Measurements from ENCODE around the gene OAS2. TPM values are rescaled to one million over a fixed set of nuclear protein-coding genes. Genes with fewer than 3 reads are reported as not detected.

Gene OAS2
- total and polyA plus RNA-seq, 10 of the 15 experiments (the other 5 are each of a cell fraction or from before 2014, with no cell fraction given): 32.4 to 290 (median 90.2) TPM

- RAD21 ChIA-PET (ENCODE audit: unreplicated experiment): no interaction called here
- in situ Hi-C loops (cut with MboI): no loop called here
- WGBS (ENCODE audit: insufficient coverage, insufficient replicate concordance, low lambda C conversion rate, missing lambda C conversion rate): 51% methylated on average over 5 of the region's 5 CpGs
Observed at GRCh38 chr12:112973818-112974231, 4.5 kb upstream of the OAS2 start.

GRCh38 chr12:112974904-112975303 is 3.4 kb upstream of the OAS2 start:
- H3K4me1 ChIP-seq (ENCODE audit: control insufficient read depth, insufficient read depth, low read length): peaks cover 13% of the 10 kb centered on the region
- intact Hi-C loops (cut with micrococcal nuclease; ENCODE audit: unreplicated experiment): no loop called here
- peaks cover 26% of the 10 kb centered on the region for H3K79me2 ChIP-seq (ENCODE audit: control insufficient read depth, insufficient read depth, low read length)
- H3K27me3 ChIP-seq (replicated peaks in 1 of 2; ENCODE audit: control insufficient read depth in 2 of 2, insufficient read depth in 2 of 2, low read length in 1 of 2): no peaks in the 10 kb centered on the region
- no peaks in the 10 kb centered on the region for H4K20me1 ChIP-seq (ENCODE audit: control insufficient read depth, insufficient read depth)
- no TSS peak for BruUV-seq (replicated peaks)
- ChIA-PET POLR2A (no interaction called here), SMC1A (ENCODE audit: uncharacterized antibody, unreplicated experiment) (interaction anchor here (7.6 kb wide), 1 partner anchor 69 kb away, joined by 99 read pairs; the partner anchor contains the start of gene OAS1), CTCF (interaction anchor here (1.6 kb wide), 1 partner anchor 10 kb away, joined by 4 read pairs; no protein-coding TSS in a partner anchor), RAD21 (ENCODE audit: unreplicated experiment) (interaction anchor here (0.9 kb wide), 1 partner anchor 68 kb away, joined by 3 read pairs; no protein-coding TSS in a partner anchor)
- FAIRE-seq: no peak
- 82% methylated on average over 7 of the region's 7 CpGs for WGBS (ENCODE audit: insufficient coverage, insufficient replicate concordance, low lambda C conversion rate, missing lambda C conversion rate)
- H2AFZ ChIP-seq (ENCODE audit: control insufficient read depth, low read depth, low read length): no peak overlapping the region
- in situ Hi-C loops (cut with MboI): no loop called here
- H3K27ac ChIP-seq (ENCODE audit: control insufficient read depth, insufficient read depth): no peak overlapping the region
- no peak overlapping the region for H3K4me3 ChIP-seq
- DNase-seq (ENCODE audit: low read depth, low spot score): no peak
- H3K4me2 ChIP-seq (ENCODE audit: control insufficient read depth, insufficient read depth): no peak overlapping the region
- no peak for ATAC-seq
- peaks cover under 1 to 1% of the 10 kb centered on the region in 2 experiments; a peak in 3 of 4 replicates for H3K36me3 ChIP-seq (ENCODE audit: control insufficient read depth in 2 of 2, insufficient read depth in 2 of 2, low read length in 1 of 2)
- H3K9me3 ChIP-seq (replicated peaks; ENCODE audit: control insufficient read depth, insufficient read depth, low read length): no peaks in the 10 kb centered on the region
- H3K9ac ChIP-seq (ENCODE audit: control insufficient read depth, insufficient read depth, low read length): no peak overlapping the region
- TF ChIP-seq POU2F2 (IDR thresholded peaks at IDR 0.05; ENCODE audit: borderline replicate concordance, low read depth, low read length) (no peak), POLR2AphosphoS5 (IDR thresholded peaks at IDR 0.05; ENCODE audit: low read length) (no peak), EZH2 (IDR thresholded peaks at IDR 0.05; ENCODE audit: borderline replicate concordance, control insufficient read depth, low read depth, low read length) (no peak), KAT2A (conservative IDR thresholded peaks at IDR 0.05; ENCODE audit: control insufficient read depth, low read depth, low read length) (no peak), BMI1 (IDR thresholded peaks at IDR 0.05; ENCODE audit: borderline replicate concordance) (no peak), TBL1XR1 (IDR thresholded peaks at IDR 0.05; ENCODE audit: low read depth, low read length) (no peak)
- TF ChIP-seq, protein P1, sequence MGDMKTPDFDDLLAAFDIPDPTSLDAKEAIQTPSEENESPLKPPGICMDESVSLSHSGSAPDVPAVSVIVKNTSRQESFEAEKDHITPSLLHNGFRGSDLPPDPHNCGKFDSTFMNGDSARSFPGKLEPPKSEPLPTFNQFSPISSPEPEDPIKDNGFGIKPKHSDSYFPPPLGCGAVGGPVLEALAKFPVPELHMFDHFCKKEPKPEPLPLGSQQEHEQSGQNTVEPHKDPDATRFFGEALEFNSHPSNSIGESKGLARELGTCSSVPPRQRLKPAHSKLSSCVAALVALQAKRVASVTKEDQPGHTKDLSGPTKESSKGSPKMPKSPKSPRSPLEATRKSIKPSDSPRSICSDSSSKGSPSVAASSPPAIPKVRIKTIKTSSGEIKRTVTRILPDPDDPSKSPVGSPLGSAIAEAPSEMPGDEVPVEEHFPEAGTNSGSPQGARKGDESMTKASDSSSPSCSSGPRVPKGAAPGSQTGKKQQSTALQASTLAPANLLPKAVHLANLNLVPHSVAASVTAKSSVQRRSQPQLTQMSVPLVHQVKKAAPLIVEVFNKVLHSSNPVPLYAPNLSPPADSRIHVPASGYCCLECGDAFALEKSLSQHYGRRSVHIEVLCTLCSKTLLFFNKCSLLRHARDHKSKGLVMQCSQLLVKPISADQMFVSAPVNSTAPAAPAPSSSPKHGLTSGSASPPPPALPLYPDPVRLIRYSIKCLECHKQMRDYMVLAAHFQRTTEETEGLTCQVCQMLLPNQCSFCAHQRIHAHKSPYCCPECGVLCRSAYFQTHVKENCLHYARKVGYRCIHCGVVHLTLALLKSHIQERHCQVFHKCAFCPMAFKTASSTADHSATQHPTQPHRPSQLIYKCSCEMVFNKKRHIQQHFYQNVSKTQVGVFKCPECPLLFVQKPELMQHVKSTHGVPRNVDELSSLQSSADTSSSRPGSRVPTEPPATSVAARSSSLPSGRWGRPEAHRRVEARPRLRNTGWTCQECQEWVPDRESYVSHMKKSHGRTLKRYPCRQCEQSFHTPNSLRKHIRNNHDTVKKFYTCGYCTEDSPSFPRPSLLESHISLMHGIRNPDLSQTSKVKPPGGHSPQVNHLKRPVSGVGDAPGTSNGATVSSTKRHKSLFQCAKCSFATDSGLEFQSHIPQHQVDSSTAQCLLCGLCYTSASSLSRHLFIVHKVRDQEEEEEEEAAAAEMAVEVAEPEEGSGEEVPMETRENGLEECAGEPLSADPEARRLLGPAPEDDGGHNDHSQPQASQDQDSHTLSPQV (IDR thresholded peaks at IDR 0.05): no peak

More at GRCh38 chr12:112973818-112974231, 4.5 kb upstream of the OAS2 start:
- intact Hi-C loops (cut with micrococcal nuclease; ENCODE audit: unreplicated experiment): no loop called here
- Histone ChIP-seq H3K27me3 (replicated peaks in 1 of 2; ENCODE audit: control insufficient read depth in 2 of 2, insufficient read depth in 2 of 2, low read length in 1 of 2) (no peaks in the 10 kb centered on the region), H3K4me3 (no peak overlapping the region), H2AFZ (ENCODE audit: control insufficient read depth, low read depth, low read length) (no peak overlapping the region), H3K27ac (ENCODE audit: control insufficient read depth, insufficient read depth) (no peak overlapping the region), H3K36me3 (ENCODE audit: control insufficient read depth in 2 of 2, insufficient read depth in 2 of 2, low read length in 1 of 2) (peaks cover 3 to 4% of the 10 kb centered on the region in 2 experiments; a peak in 3 of 4 replicates), H3K9me3 (replicated peaks; ENCODE audit: control insufficient read depth, insufficient read depth, low read length) (no peaks in the 10 kb centered on the region), H3K79me2 (ENCODE audit: control insufficient read depth, insufficient read depth, low read length) (peaks cover 15% of the 10 kb centered on the region), H4K20me1 (ENCODE audit: control insufficient read depth, insufficient read depth) (no peaks in the 10 kb centered on the region), H3K9ac (ENCODE audit: control insufficient read depth, insufficient read depth, low read length) (no peak overlapping the region), H3K4me2 (ENCODE audit: control insufficient read depth, insufficient read depth) (no peak overlapping the region), H3K4me1 (ENCODE audit: control insufficient read depth, insufficient read depth, low read length) (peaks cover 13% of the 10 kb centered on the region)
- SMC1A ChIA-PET (ENCODE audit: uncharacterized antibody, unreplicated experiment): interaction anchor here (1.7 kb wide), 1 partner anchor 23 kb away, joined by 5 read pairs; no protein-coding TSS in a partner anchor
- CTCF ChIA-PET: interaction anchor here (1.5 kb wide), 1 partner anchor 74 kb away, joined by 5 read pairs; no protein-coding TSS in a partner anchor
- DNase-seq (ENCODE audit: low read depth, low spot score) (no peak), ATAC-seq (no peak), FAIRE-seq (no peak)
- peak; percentile 77 for TF ChIP-seq SPI1 (IDR thresholded peaks at IDR 0.05; ENCODE audit: borderline replicate concordance, insufficient read depth, low read depth, low read length)
- TF ChIP-seq KAT2A (conservative IDR thresholded peaks at IDR 0.05; ENCODE audit: control insufficient read depth, low read depth, low read length): no peak
- TF ChIP-seq, protein P2, sequence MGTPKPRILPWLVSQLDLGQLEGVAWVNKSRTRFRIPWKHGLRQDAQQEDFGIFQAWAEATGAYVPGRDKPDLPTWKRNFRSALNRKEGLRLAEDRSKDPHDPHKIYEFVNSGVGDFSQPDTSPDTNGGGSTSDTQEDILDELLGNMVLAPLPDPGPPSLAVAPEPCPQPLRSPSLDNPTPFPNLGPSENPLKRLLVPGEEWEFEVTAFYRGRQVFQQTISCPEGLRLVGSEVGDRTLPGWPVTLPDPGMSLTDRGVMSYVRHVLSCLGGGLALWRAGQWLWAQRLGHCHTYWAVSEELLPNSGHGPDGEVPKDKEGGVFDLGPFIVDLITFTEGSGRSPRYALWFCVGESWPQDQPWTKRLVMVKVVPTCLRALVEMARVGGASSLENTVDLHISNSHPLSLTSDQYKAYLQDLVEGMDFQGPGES (IDR thresholded peaks at IDR 0.05): no peak
- BruUV-seq (replicated peaks): no TSS peak
- POLR2A ChIA-PET: interaction anchor here (1.0 kb wide), 1 partner anchor 66 kb away, joined by 3 read pairs; no protein-coding TSS in a partner anchor
